HEK293T (cell line): Measurements from ENCODE around the gene RBBP6.

Experiments
- ARNT ChIP-seq: fragments of 450-650 bp; IDR thresholded peaks from 2 replicates; pipeline ENCODE4 v1.6.1; 2017; ENCODE audit warnings: mild to moderate bottlenecking
- L3MBTL2 ChIP-seq: fragments of 450-650 bp; conservative IDR thresholded peaks from 2 replicates; pipeline ENCODE4 v1.6.1; 2016; ENCODE audit warnings: mild to moderate bottlenecking
- SP1 ChIP-seq: fragments of 450-650 bp; IDR thresholded peaks from 2 replicates; pipeline ENCODE4 v1.6.1; 2017
- SUZ12 ChIP-seq: fragments of 450-650 bp; IDR thresholded peaks from 2 replicates; pipeline ENCODE4 v1.6.1; 2016; ENCODE audit warnings: mild to moderate bottlenecking

DNA sequence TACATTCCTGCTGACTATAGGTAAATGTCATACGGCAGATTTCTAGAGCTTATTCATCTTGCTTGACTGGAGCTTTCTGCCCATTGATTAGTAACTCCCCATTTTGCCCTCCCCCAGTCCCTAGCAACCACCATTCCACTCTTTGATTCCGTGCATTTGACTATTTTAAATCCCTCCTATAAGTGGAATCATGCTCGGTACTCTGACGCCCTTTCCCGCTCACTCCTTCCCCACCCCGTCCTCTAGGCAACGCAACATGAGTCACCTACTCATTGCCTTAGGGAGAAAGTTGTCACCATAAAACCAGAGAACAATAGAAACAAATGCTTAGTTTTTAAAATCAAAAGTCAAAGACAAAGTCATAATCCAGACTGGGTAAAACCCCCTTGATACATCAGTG lies 45.5 kb upstream of the RBBP6 start:
- TF ChIP-seq SUZ12 = no peak
- TF ChIP-seq L3MBTL2 = no peak
- no peak for TF ChIP-seq ARNT
- no peak for TF ChIP-seq SP1
